HEK293T (cell line): ENCODE data around the gene IVNS1ABP.

Experiments
- CTCF ChIA-PET: fragments of 350-600 bp; formaldehyde crosslinking; extraction: SDS; loops from one replicate; lab custom pipeline; 2021; ENCODE audit warnings: antibody characterized with exemption, inconsistent platforms; lab: Yijun Ruan, JAX
- POLR2A ChIA-PET: fragments of 350-600 bp; formaldehyde crosslinking; extraction: SDS; loops from one replicate; lab custom pipeline; 2020; ENCODE audit warnings: antibody characterized with exemption, inconsistent platforms; lab: Yijun Ruan, JAX
- DNase-seq: peaks from one replicate; pipeline ENCODE4 v3.0.0; 2012; ENCODE audit warnings: mixed read lengths; ENCODE audit errors: extremely low spot score
- ARNT ChIP-seq: fragments of 450-650 bp; IDR thresholded peaks from 2 replicates; pipeline ENCODE4 v1.6.1; 2017; ENCODE audit warnings: mild to moderate bottlenecking
- BHLHE40 ChIP-seq: fragments of 450-650 bp; IDR thresholded peaks from 2 replicates; pipeline ENCODE4 v1.6.1; 2016; ENCODE audit warnings: mild to moderate bottlenecking, moderate library complexity, borderline replicate concordance
- CTBP1 ChIP-seq: fragments of 450-650 bp; IDR thresholded peaks from 2 replicates; pipeline ENCODE4 v1.6.1; 2016; ENCODE audit warnings: borderline replicate concordance
- ELF4 ChIP-seq: fragments of 450-650 bp; IDR thresholded peaks from 2 replicates; pipeline ENCODE4 v1.6.1; 2017; ENCODE audit warnings: antibody characterized with exemption
- FOXA1 ChIP-seq: fragments of 450-650 bp; IDR thresholded peaks from 2 replicates; pipeline ENCODE4 v1.6.1; 2016; ENCODE audit warnings: mild to moderate bottlenecking
- FOXK2 ChIP-seq: fragments of 450-650 bp; IDR thresholded peaks from 2 replicates; pipeline ENCODE4 v1.6.1; 2016; ENCODE audit warnings: mild to moderate bottlenecking
- FOXM1 ChIP-seq: fragments of 450-650 bp; IDR thresholded peaks from 2 replicates; pipeline ENCODE4 v1.6.1; 2017; ENCODE audit warnings: mild to moderate bottlenecking, borderline replicate concordance
- HDGF ChIP-seq: fragments of 450-650 bp; IDR thresholded peaks from 2 replicates; pipeline ENCODE4 v1.6.1; 2017; ENCODE audit warnings: antibody characterized with exemption, borderline replicate concordance
- L3MBTL2 ChIP-seq: fragments of 450-650 bp; conservative IDR thresholded peaks from 2 replicates; pipeline ENCODE4 v1.6.1; 2016; ENCODE audit warnings: mild to moderate bottlenecking
- LEF1 ChIP-seq: fragments of 450-650 bp; IDR thresholded peaks from 2 replicates; pipeline ENCODE4 v1.6.1; 2017; ENCODE audit warnings: mild to moderate bottlenecking, borderline replicate concordance
- NFRKB ChIP-seq: fragments of 450-650 bp; IDR thresholded peaks from 2 replicates; pipeline ENCODE4 v1.6.1; 2016; ENCODE audit warnings: mild to moderate bottlenecking, moderate library complexity
- SP1 ChIP-seq: fragments of 450-650 bp; IDR thresholded peaks from 2 replicates; pipeline ENCODE4 v1.6.1; 2017
- SUZ12 ChIP-seq: fragments of 450-650 bp; IDR thresholded peaks from 2 replicates; pipeline ENCODE4 v1.6.1; 2016; ENCODE audit warnings: mild to moderate bottlenecking
- TARDBP ChIP-seq: fragments of 450-650 bp; IDR thresholded peaks from 2 replicates; pipeline ENCODE4 v1.6.1; 2016
- ZNF384 ChIP-seq: fragments of 450-650 bp; IDR thresholded peaks from 2 replicates; pipeline ENCODE4 v1.6.1; 2016
- TF ChIP-seq, protein P1 (sequence below): fragments of 450-650 bp; IDR thresholded peaks from 2 replicates; pipeline ENCODE4 v1.6.1; 2016

IVNS1ABP gene

GRCh38 chr1:185267301-185267700 lies 49.7 kb downstream of the IVNS1ABP start:
- CTCF ChIA-PET: no interaction called here
- POLR2A ChIA-PET: no interaction called here
- DNase-seq: no peak
- TF ChIP-seq LEF1 (no peak), ZNF384 (no peak), SUZ12 (no peak), ELF4 (no peak), BHLHE40 (no peak), NFRKB (no peak), L3MBTL2 (no peak), FOXA1 (no peak), SP1 (no peak), FOXK2 (no peak), ARNT (no peak), TARDBP (no peak), HDGF (no peak), CTBP1 (no peak), FOXM1 (no peak)
- TF ChIP-seq, protein P1, sequence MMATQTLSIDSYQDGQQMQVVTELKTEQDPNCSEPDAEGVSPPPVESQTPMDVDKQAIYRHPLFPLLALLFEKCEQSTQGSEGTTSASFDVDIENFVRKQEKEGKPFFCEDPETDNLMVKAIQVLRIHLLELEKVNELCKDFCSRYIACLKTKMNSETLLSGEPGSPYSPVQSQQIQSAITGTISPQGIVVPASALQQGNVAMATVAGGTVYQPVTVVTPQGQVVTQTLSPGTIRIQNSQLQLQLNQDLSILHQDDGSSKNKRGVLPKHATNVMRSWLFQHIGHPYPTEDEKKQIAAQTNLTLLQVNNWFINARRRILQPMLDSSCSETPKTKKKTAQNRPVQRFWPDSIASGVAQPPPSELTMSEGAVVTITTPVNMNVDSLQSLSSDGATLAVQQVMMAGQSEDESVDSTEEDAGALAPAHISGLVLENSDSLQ: no peak

GRCh38 chr1:185265314-185265713 lies 51.7 kb downstream of the IVNS1ABP start:
- POLR2A ChIA-PET: no interaction called here
- TF ChIP-seq ZNF384 (no peak), SUZ12 (no peak), L3MBTL2 (no peak), ARNT (no peak), FOXM1 (no peak), HDGF (no peak), FOXA1 (no peak), TARDBP (no peak), FOXK2 (no peak), BHLHE40 (no peak), CTBP1 (no peak), SP1 (no peak)
- TF ChIP-seq, protein P1: no peak
- DNase-seq: no peak
- CTCF ChIA-PET: interaction anchor here (1.8 kb wide), 1 partner anchor 95 kb away, joined by 8 read pairs; no protein-coding TSS in a partner anchor

DNA sequence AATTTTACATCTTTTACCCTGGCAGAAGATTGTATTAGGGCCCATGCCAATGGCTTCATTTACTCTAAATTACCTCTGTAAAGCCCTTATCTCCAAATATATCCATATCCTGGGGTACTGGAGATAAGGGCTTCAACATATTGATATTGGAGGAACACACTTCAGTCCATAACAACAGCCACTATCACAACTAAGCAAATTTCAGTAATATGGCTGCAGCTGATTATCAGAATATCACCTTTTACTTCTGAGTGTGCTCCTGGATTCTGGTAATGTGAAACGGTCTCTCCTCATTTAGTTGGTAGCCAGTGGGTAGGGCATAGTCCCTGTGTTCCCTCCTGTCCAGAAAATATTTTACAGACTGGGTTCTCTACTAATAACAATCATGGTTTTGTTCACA lies 53.3 kb downstream of the IVNS1ABP start:
- CTCF ChIA-PET: no interaction called here
- TF ChIP-seq SP1 (no peak), CTBP1 (no peak), HDGF (no peak), TARDBP (no peak), L3MBTL2 (no peak), ZNF384 (no peak), ELF4 (no peak), FOXA1 (no peak), NFRKB (no peak), SUZ12 (no peak)
- DNase-seq: no peak
- POLR2A ChIA-PET: no interaction called here

DNA sequence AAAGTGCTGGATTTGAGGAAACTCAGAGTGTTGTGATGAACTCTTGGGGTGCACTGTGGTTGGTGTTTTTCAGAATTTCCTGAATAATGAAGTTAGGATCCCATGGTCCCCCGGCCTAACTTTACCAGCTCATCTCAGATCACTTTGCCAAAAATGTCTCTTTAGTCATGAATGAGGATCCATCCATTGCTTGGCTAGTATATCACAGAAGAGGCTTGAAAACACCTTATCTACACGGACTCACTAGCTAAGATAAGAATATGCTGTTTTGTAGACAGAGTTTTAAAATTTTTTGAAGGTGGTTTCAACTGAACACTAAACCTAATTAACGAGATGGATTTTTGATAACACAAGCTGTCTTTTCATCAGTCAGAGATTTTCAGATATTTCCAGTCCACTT lies 53.8 kb downstream of the IVNS1ABP start:
- TF ChIP-seq SUZ12 (no peak), NFRKB (no peak), ARNT (no peak), FOXA1 (no peak), LEF1 (no peak), FOXM1 (no peak), TARDBP (no peak), FOXK2 (no peak), BHLHE40 (no peak), ZNF384 (no peak), CTBP1 (no peak), HDGF (no peak), L3MBTL2 (no peak), SP1 (no peak), ELF4 (no peak)
- TF ChIP-seq, protein P1: no peak
- DNase-seq: no peak
- CTCF ChIA-PET: no interaction called here
- POLR2A ChIA-PET: no interaction called here

DNA sequence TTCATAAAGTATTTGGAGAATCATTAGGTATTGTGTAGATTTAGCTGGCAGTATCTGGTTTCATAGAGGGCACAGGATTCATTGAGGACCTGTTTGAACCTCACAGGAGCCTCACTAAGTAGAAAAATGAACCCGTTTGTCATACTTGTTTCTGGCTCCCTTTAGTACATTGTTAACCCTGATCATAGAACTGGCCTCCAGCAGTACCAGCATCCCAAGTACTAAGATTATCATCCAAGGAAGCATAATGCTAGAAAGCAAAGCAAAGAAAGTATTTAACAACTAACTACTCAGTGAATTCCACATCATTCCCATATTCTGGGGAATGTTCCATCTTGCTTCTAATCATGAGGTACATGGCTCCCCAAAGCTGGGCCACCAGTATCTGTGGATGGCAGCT lies 54.9 kb downstream of the IVNS1ABP start:
- ChIA-PET POLR2A (no interaction called here), CTCF (no interaction called here)
- TF ChIP-seq FOXA1 (no peak), HDGF (no peak), SUZ12 (no peak), FOXM1 (no peak), TARDBP (no peak), ELF4 (no peak), LEF1 (no peak), BHLHE40 (no peak), NFRKB (no peak), CTBP1 (no peak), ARNT (no peak), SP1 (no peak)
- no peak for DNase-seq

DNA sequence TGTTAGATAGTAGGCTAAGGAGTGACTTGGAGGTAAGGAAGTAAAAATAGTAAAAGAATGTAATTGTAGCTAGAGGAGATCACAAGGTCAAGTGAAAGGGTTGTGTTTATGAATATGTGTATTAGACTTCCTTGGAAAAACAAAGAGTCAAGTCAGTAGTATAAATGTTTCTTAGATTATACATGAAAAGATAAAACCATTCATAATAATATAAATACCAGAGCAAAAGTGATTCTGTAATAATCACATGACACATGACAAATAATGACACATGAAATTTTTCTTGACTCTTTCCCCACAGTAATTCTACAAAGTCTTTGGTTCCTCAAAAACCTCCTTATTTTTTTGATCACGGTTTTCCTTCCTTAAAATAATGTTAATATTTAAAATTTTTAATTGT lies 56.4 kb downstream of the IVNS1ABP start:
- TF ChIP-seq L3MBTL2 (no peak), CTBP1 (no peak), FOXA1 (no peak), NFRKB (no peak), HDGF (no peak), FOXM1 (no peak), SP1 (no peak), FOXK2 (no peak), ZNF384 (no peak), SUZ12 (no peak), LEF1 (no peak), ELF4 (no peak), TARDBP (no peak), BHLHE40 (no peak), ARNT (no peak)
- TF ChIP-seq, protein P1: no peak
- no peak for DNase-seq
- ChIA-PET CTCF (no interaction called here), POLR2A (no interaction called here)
